Mucosa of descending colon (tissue), 3 donors: Measurements from ENCODE around the gene VWA3A. TPM values are rescaled to one million over a fixed set of nuclear protein-coding genes. Genes with fewer than 3 reads are reported as not detected.

Experiments
- ATAC-seq: fragments of 200-7000 bp; cut with Tn5 transposase; one replicate; pipeline ENCODE4 v1.9.1; 2020; ENCODE audit warnings: mild to moderate bottlenecking, moderate library complexity
- DNase-seq, 3 donors: peaks; one replicate each; pipeline ENCODE4 v3.0.0-alpha.2; 2020
- H3K36me3 ChIP-seq: fragments of 200-600 bp; one replicate; pipeline ENCODE4 v1.8.0; 2021; ENCODE audit warnings: low read depth, mild to moderate bottlenecking
- H3K4me1 ChIP-seq: fragments of 200-600 bp; one replicate; pipeline ENCODE4 v1.8.0; 2021; ENCODE audit warnings: low read depth, mild to moderate bottlenecking
- H3K4me3 ChIP-seq: fragments of 200-600 bp; one replicate; pipeline ENCODE4 v1.8.0; 2021; ENCODE audit warnings: mild to moderate bottlenecking
- H3K9me3 ChIP-seq: fragments of 200-600 bp; one replicate; pipeline ENCODE4 v1.8.0; 2021; ENCODE audit warnings: mild to moderate bottlenecking
- intact Hi-C, 2 donors: fragments of 100-400 bp; cut with DNase I in 1 of 2; cut with micrococcal nuclease in 1 of 2; formaldehyde crosslinking; loops; one replicate each; pipeline versions ENCODE4 v1.11.0 to v1.11.1; 2022; cut with DNase I, micrococcal nuclease
- total RNA-seq, 3 donors: library from RNA; stranded (reverse); fragmentation: NEBNext Ultra II Directional in 2 of 3; extraction: Animal tissue kit (Norgen Biotek cat#: 25700) in 2 of 3; gene quantifications; one replicate each; pipeline versions ENCODE4 v1.2.1 to v1.2.4, GENCODE V29; 2021 to 2023
- TF ChIP-seq, protein P1 (sequence below): fragments of 200-600 bp; IDR thresholded peaks from one replicate; pipeline ENCODE4 v1.8.0; 2022; ENCODE audit warnings: antibody characterized with exemption, mild to moderate bottlenecking
- donor health status: DM: no; HTN: no; CAD: no; lungs with moderate emphysema.
- donor health status: DM: no; HTN: no; CAD: no.
- donor health status: DM: no; HTN: yes; CAD: no.

The VWA3A gene
- total RNA-seq, 3 donors from 2014 or later, result 0.44 to 0.46 TPM; not detected in 1

GRCh38 chr16:22191532-22192260, 99.4 kb downstream of the VWA3A start:
- intact Hi-C loops, result no loop called here
- TF ChIP-seq, protein P1, sequence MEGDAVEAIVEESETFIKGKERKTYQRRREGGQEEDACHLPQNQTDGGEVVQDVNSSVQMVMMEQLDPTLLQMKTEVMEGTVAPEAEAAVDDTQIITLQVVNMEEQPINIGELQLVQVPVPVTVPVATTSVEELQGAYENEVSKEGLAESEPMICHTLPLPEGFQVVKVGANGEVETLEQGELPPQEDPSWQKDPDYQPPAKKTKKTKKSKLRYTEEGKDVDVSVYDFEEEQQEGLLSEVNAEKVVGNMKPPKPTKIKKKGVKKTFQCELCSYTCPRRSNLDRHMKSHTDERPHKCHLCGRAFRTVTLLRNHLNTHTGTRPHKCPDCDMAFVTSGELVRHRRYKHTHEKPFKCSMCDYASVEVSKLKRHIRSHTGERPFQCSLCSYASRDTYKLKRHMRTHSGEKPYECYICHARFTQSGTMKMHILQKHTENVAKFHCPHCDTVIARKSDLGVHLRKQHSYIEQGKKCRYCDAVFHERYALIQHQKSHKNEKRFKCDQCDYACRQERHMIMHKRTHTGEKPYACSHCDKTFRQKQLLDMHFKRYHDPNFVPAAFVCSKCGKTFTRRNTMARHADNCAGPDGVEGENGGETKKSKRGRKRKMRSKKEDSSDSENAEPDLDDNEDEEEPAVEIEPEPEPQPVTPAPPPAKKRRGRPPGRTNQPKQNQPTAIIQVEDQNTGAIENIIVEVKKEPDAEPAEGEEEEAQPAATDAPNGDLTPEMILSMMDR, result no peak
- DNase-seq, result peak in 1 of 3 donors; percentile 44

DNA sequence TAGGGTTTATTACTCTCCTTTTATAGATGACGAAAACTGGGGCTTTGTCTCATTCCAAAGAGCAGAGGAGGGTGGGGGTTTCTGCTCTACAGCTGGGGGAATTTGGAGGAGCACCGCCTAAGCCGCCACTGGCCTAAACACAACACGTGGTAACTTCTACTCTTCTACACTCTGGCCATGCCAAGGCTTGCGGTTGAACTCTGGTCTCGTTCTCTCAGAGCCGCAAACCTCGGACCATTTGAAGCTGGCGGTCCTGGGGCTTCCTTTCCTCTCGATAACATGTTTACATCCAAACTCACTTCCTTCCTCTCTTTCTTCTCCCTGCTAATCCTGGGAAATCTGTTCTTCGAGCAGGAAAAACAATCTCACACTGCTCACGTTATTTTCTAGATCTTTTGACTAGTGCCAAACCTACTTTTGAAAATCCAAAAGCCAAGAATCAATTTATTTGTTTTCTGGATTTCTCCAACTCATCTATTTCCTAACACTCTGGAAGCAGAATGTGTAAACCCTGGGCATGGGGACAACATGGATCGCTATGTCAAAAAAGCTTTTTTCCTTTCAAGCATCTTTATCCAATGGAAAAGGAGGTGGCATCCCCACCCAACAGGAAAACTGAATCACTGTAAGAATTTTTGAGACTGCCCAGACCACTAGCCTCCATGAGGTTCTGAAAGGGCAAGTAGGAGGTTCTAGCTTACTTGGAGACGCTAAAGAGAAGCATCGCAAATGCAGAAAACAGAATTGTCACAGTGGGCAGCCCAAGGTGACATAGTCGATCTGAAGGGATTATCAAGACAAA, 100.1 kb downstream of the VWA3A start:
- peaks cover 31% of the 10 kb centered on the region for H3K4me1 ChIP-seq
- H3K4me3 ChIP-seq, result no peak overlapping the region
- H3K36me3 ChIP-seq, result no peaks in the 10 kb centered on the region
- DNase-seq (peak; percentile 75 to 88 (median 84)), ATAC-seq (no peak)
- TF ChIP-seq, protein P1, result no peak
- intact Hi-C loops, result no loop called here
- H3K9me3 ChIP-seq, result no peaks in the 10 kb centered on the region

More at GRCh38 chr16:22191532-22192260, 99.4 kb downstream of the VWA3A start:
- Histone ChIP-seq H3K4me1 (peaks cover 31% of the 10 kb centered on the region), H3K4me3 (no peak overlapping the region), H3K36me3 (no peaks in the 10 kb centered on the region), H3K9me3 (no peaks in the 10 kb centered on the region)
- no peak for ATAC-seq

DNA sequence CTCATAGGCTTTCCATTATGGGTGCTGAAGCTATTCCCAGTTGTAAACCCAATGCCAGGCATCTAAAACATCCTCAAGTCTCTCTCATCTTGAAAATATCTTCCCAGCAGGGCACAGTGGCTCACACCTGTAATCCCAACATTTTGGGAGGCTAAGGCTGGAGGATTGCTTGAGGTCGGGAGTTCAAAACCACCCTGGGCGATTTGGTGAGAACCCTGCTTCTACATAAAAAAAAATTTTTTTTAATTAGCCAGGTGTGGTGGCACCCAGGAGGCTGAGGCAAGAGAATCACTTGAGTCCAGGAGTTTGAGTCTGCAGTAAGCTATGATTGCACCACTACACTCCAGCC, 100.7 kb downstream of the VWA3A start:
- intact Hi-C loops, result no loop called here

GRCh38 chr16:22194707-22195444, 102.5 kb downstream of the VWA3A start:
- intact Hi-C loops, result loop anchor here (5.0 kb wide), 1 partner anchor 102 kb away; the partner anchor contains the start of gene POLR3E (in 2 of the 2)

More for the DNA sequence above, 100.7 kb downstream of the VWA3A start:
- no peak overlapping the region for H3K4me3 ChIP-seq
- no peaks in the 10 kb centered on the region for H3K9me3 ChIP-seq
- TF ChIP-seq, protein P1, result no peak
- peaks cover 31% of the 10 kb centered on the region for H3K4me1 ChIP-seq
- ATAC-seq, result no peak
- DNase-seq, result no peak
- H3K36me3 ChIP-seq, result no peaks in the 10 kb centered on the region

GRCh38 chr16:22195445-22195694, 103.0 kb downstream of the VWA3A start:
- TF ChIP-seq, protein P1, result no peak
- intact Hi-C loops, result loop anchor here (5.0 kb wide), 1 partner anchor 102 kb away; the partner anchor contains the start of gene POLR3E (in 2 of the 2)
- Histone ChIP-seq H3K4me3 (peak overlapping the region; percentile 18), H3K9me3 (no peaks in the 10 kb centered on the region), H3K36me3 (no peaks in the 10 kb centered on the region), H3K4me1 (peaks cover 15% of the 10 kb centered on the region)
- DNase-seq (no peak), ATAC-seq (no peak)

More at GRCh38 chr16:22194707-22195444, 102.5 kb downstream of the VWA3A start:
- Histone ChIP-seq H3K36me3 (no peaks in the 10 kb centered on the region), H3K4me3 (no peak overlapping the region), H3K4me1 (peaks cover 16% of the 10 kb centered on the region), H3K9me3 (no peaks in the 10 kb centered on the region)
- TF ChIP-seq, protein P1, result no peak
- DNase-seq (no peak), ATAC-seq (no peak)
